GM23338 (cell line): ENCODE measurements around the gene SLC12A5. TPM values are rescaled to one million over a fixed set of nuclear protein-coding genes. Genes with fewer than 3 reads are reported as not detected.
A peak's percentile ranks its signal among the peaks of the same experiment; 100 is the strongest.
"Not testable (repeated sequence)": the region's sequence is repeated elsewhere in the genome, so short reads cannot be mapped to it uniquely, and the experiment has no call there.

Experiments used
- ATAC-seq: fragments of 200-7000 bp; cut with Tn5 transposase; 3 replicates; pipeline ENCODE4 v1.9.1; 2020
- DNase-seq: peaks from one replicate; pipeline ENCODE4 v3.0.0-alpha.2; 2015; ENCODE audit warnings: low spot score
- H2AFZ ChIP-seq: fragments of 200-600 bp; sonication (generic); 2 replicates; pipeline ENCODE4 v1.8.0; 2016; ENCODE audit warnings: antibody characterized with exemption, mild to moderate bottlenecking, moderate library complexity
- H3F3A ChIP-seq: fragments of 200-600 bp; sonication (generic); replicated peaks from 2 replicates; pipeline ENCODE4 v1.8.0; 2017; ENCODE audit warnings: antibody characterized with exemption, mixed run types, low read depth
- H3K27ac ChIP-seq: fragments of 200-600 bp; sonication (generic); 2 replicates; pipeline ENCODE4 v1.6.1; 2016; ENCODE audit warnings: low read depth
- H3K27me3 ChIP-seq: fragments of 200-600 bp; sonication (generic); 2 replicates; pipeline ENCODE4 v1.8.0; 2016; ENCODE audit warnings: mild to moderate bottlenecking, mixed run types, moderate library complexity; ENCODE audit not compliant: insufficient read depth
- H3K36me3 ChIP-seq: fragments of 200-600 bp; sonication (generic); 2 replicates; pipeline ENCODE4 v1.8.0; 2016; ENCODE audit warnings: mild to moderate bottlenecking; ENCODE audit not compliant: insufficient read depth
- H3K4me1 ChIP-seq: fragments of 200-600 bp; sonication (generic); 2 replicates; pipeline ENCODE4 v1.8.0; 2016; ENCODE audit warnings: mild to moderate bottlenecking, moderate library complexity; ENCODE audit not compliant: insufficient read depth
- H3K4me2 ChIP-seq: fragments of 200-600 bp; sonication (generic); 2 replicates; pipeline ENCODE4 v1.7.1; 2017; ENCODE audit warnings: mixed run types
- H3K4me3 ChIP-seq: fragments of 200-600 bp; sonication (generic); 2 replicates; pipeline ENCODE4 v1.6.1; 2016; ENCODE audit warnings: mixed run types
- H3K79me2 ChIP-seq: fragments of 200-600 bp; sonication (generic); replicated peaks from 2 replicates; pipeline ENCODE4 v1.8.0; 2017; ENCODE audit warnings: mild to moderate bottlenecking; ENCODE audit not compliant: insufficient read depth
- H3K9me2 ChIP-seq: fragments of 200-600 bp; sonication (generic); 2 replicates; pipeline ENCODE4 v1.8.0; 2017; ENCODE audit not compliant: insufficient read depth
- H4K20me1 ChIP-seq: fragments of 200-600 bp; sonication (generic); replicated peaks from 2 replicates; pipeline ENCODE4 v1.8.0; 2017; ENCODE audit warnings: mild to moderate bottlenecking; ENCODE audit not compliant: insufficient read depth
- H3K27ac Mint-ChIP-seq: 2 replicates; pipeline ENCODE4 v1.8.0; 2020; ENCODE audit warnings: inconsistent platforms, mild to moderate bottlenecking, moderate library complexity, mixed read lengths
- H3K27me3 Mint-ChIP-seq: 3 replicates; pipeline ENCODE4 v1.8.0; 2022; ENCODE audit warnings: low read depth, mild to moderate bottlenecking, moderate library complexity, mixed read lengths, inconsistent platforms; ENCODE audit not compliant: insufficient read depth, poor library complexity
- H3K36me3 Mint-ChIP-seq: 3 replicates; pipeline ENCODE4 v1.8.0; 2021; ENCODE audit warnings: low read depth, mild to moderate bottlenecking, inconsistent platforms, moderate library complexity, mixed read lengths
- H3K4me1 Mint-ChIP-seq: 3 replicates; pipeline ENCODE4 v1.8.0; 2020; ENCODE audit warnings: mild to moderate bottlenecking, inconsistent platforms, mixed read lengths
- H3K4me3 Mint-ChIP-seq: 3 replicates; pipeline ENCODE4 v1.8.0; 2021; ENCODE audit warnings: moderate library complexity, mild to moderate bottlenecking, inconsistent platforms, mixed read lengths
- H3K9me3 Mint-ChIP-seq: 3 replicates; pipeline ENCODE4 v1.8.0; 2020; ENCODE audit warnings: moderate library complexity, mild to moderate bottlenecking, inconsistent platforms, mixed read lengths
- CREB1 ChIP-seq: fragments of 250-450 bp; sonication (Bioruptor Pico); IDR thresholded peaks from 2 replicates; pipeline ENCODE4 v1.5.0; 2020; ENCODE audit warnings: low read depth, mild to moderate bottlenecking, moderate library complexity
- EZH2 ChIP-seq: fragments of 200-600 bp; sonication (generic); IDR thresholded peaks from one replicate; pipeline ENCODE4 v1.8.0; 2017; ENCODE audit warnings: antibody characterized with exemption, mild to moderate bottlenecking, low read depth; ENCODE audit not compliant: unreplicated experiment
- EZH2phosphoT487 ChIP-seq: fragments of 200-600 bp; sonication (generic); IDR thresholded peaks from one replicate; pipeline ENCODE4 v1.8.1; 2018; ENCODE audit warnings: antibody characterized with exemption; ENCODE audit not compliant: unreplicated experiment
- NANOG ChIP-seq: IDR thresholded peaks from 2 replicates; pipeline ENCODE4 v1.6.1; 2016; ENCODE audit warnings: antibody characterized with exemption, borderline replicate concordance
- ZNF114 ChIP-seq: fragments of 250-450 bp; sonication (Bioruptor Pico); IDR thresholded peaks from 2 replicates; pipeline ENCODE4 v1.5.0; 2020; ENCODE audit warnings: mild to moderate bottlenecking, moderate library complexity
- polyA plus RNA-seq: library from polyadenylated mRNA; unstranded; fragments of >200 nt; fragmentation: Nextera tagmentation; extraction: Ambion mirVana; gene quantifications from 2 replicates; pipeline ENCODE4 v1.2.1, GENCODE V29; 2016
- total RNA-seq: library from RNA; depleted of rRNA; stranded (reverse); fragments of >200 nt; shearing (Covaris generic); gene quantifications from 2 replicates; pipeline ENCODE4 v1.2.3, GENCODE V29; 2014
- TF ChIP-seq, protein P1 (sequence below), 2 experiments: fragments of 200-600 bp in 1 of 2; sonication (generic) in 1 of 2; conservative IDR thresholded peaks; 2 replicates each; pipeline versions ENCODE4 v1.5.1 to v1.6.1; 2016 to 2017; ENCODE audit warnings: antibody characterized with exemption in 2 of 2, low read depth in 2 of 2, mild to moderate bottlenecking in 2 of 2, moderate library complexity in 1 of 2

The SLC12A5 gene
- total and polyA plus RNA-seq, 2 experiments from 2014 or later, result 3.5 to 8.4 TPM

DNA sequence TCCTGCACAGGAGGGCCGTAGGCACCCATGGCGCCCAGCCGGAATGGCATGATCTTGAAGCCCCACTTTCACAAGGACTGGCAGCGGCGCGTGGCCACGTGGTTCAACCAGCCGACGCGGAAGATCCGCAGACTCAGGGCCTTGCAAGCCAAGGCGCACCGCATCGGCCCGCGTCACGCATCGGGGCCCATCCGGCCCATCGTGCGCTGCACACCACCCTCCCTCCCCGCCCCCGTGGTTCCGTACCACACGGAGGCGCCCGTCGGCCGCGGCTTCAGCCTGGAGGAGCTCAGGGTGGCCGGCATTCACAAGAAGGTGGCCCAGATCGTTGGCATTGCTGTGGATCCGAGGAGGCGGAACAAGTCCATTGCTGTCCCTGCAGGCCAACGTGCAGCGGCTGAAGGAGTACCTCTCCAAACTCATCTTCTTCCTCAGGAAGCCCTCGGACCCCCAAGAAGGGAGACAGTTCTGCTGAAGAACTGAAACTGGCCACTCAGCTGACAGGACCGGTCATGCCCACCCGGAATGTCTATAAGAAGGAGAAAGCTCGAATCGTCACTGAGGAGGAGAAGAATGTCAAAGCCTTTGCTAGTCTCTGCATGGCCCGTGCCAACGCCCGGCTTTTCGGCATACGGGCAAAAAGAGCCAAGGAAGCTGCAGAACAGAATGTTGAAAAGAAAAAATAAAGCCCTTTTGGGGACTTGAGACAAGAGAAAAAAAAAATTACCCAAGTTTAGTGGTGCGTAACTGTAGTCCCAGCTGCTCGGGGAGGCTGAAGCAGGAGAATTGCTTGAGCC lies 70.7 kb downstream of the SLC12A5 start:
- Mint-ChIP-seq H3K4me1 (peaks cover 3% of the 10 kb centered on the region; the same call in 2 of the 3 replicates), H3K36me3 (no peaks in the 10 kb centered on the region), H3K27me3 (peaks cover 14% of the 10 kb centered on the region), H3K4me3 (peak overlapping the region; percentile 38; the same call in 1 of the 3 replicates), H3K9me3 (peaks cover 5% of the 10 kb centered on the region), H3K27ac (peak overlapping the region; percentile 6; the same call in 1 of the 2 replicates)
- H3K4me2 ChIP-seq, result peak overlapping the region; percentile 69
- peaks cover 25% of the 10 kb centered on the region for H3K27me3 ChIP-seq
- H3F3A ChIP-seq, result 0 out of 2 replicates have a peak, but pooled peaks cover 6% of the 10 kb centered on the region
- no peaks in the 10 kb centered on the region for H4K20me1 ChIP-seq
- H3K4me1 ChIP-seq, result no peaks in the 10 kb centered on the region
- no peaks in the 10 kb centered on the region for H3K79me2 ChIP-seq
- DNase-seq (peak; percentile 76), ATAC-seq (peak; percentile 99)
- H3K4me3 ChIP-seq, result peak overlapping the region; percentile 43
- H3K27ac ChIP-seq, result no peak overlapping the region
- 0 out of 2 replicates have a peak, but pooled peaks cover under 1% of the 10 kb centered on the region for H3K9me2 ChIP-seq
- H2AFZ ChIP-seq, result peak overlapping the region; percentile 93
- no peaks in the 10 kb centered on the region for H3K36me3 ChIP-seq
- TF ChIP-seq ZNF114 (CRISPR knock-in tag), result no peak
- no peak for TF ChIP-seq EZH2phosphoT487
- peak; percentile 61; the same call in 1 of the 2 replicates for TF ChIP-seq CREB1
- TF ChIP-seq, protein P1, sequence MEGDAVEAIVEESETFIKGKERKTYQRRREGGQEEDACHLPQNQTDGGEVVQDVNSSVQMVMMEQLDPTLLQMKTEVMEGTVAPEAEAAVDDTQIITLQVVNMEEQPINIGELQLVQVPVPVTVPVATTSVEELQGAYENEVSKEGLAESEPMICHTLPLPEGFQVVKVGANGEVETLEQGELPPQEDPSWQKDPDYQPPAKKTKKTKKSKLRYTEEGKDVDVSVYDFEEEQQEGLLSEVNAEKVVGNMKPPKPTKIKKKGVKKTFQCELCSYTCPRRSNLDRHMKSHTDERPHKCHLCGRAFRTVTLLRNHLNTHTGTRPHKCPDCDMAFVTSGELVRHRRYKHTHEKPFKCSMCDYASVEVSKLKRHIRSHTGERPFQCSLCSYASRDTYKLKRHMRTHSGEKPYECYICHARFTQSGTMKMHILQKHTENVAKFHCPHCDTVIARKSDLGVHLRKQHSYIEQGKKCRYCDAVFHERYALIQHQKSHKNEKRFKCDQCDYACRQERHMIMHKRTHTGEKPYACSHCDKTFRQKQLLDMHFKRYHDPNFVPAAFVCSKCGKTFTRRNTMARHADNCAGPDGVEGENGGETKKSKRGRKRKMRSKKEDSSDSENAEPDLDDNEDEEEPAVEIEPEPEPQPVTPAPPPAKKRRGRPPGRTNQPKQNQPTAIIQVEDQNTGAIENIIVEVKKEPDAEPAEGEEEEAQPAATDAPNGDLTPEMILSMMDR (conservative IDR thresholded peaks at IDR 0.05; ENCODE audit: low read depth in 2 of 2), result peak; percentile 36 to 77

DNA sequence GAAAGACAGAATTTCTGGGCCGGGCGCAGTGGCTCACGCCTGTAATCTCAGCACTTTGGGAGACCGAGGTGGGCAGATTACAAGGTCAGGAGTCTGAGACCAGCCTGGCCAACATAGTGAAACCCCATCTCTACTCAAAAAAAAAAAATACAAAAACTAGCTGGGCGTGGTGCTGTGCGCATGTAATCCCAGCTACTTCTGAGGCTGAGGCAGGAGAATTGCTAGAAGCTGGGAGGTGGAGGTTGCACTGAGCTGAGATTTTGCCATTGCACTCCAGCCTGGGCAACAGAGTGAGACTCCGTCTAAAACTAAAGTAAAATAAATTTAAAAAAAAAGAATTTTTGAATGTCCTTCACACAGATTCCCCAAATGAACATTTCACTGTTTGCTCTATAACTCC lies 71.4 kb downstream of the SLC12A5 start:
- H3K9me2 ChIP-seq, H3K27ac ChIP-seq, H3K4me2 ChIP-seq, ATAC-seq, H3K4me1 ChIP-seq, H3F3A ChIP-seq, DNase-seq, H3K4me3 Mint-ChIP-seq, H3K27ac Mint-ChIP-seq, H3K4me1 Mint-ChIP-seq, H3K36me3 ChIP-seq, H3K4me3 ChIP-seq, H3K79me2 ChIP-seq, H3K36me3 Mint-ChIP-seq, H4K20me1 ChIP-seq, H3K9me3 Mint-ChIP-seq: not testable (repeated sequence)
- H3K27me3 Mint-ChIP-seq, result peaks cover 14% of the 10 kb centered on the region
- Histone ChIP-seq H2AFZ (peak overlapping the region; percentile 93), H3K27me3 (peaks cover 25% of the 10 kb centered on the region)

DNA sequence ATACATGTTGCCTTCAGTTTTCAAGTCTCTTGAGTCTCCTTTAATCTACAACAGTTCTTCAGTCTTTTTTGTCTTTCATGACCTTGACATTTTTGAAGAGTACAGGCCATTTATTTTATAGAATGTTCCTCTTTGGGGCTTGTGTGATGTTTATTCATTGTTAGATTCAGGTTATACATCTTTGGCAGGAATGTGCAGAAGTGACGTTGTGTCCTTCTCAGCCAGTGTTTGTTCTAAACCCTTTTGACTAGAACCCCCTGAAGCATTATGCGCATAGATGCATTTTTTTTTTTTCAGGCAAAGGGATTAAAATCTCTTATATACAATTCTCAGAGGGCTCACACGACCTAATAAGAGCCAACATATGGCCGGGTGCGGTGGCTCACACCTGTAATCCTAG lies 72.0 kb downstream of the SLC12A5 start:
- 0 out of 2 replicates have a peak, but pooled peaks cover 6% of the 10 kb centered on the region for H3F3A ChIP-seq
- no peaks in the 10 kb centered on the region for H3K79me2 ChIP-seq
- no peaks in the 10 kb centered on the region for H3K4me1 ChIP-seq
- Mint-ChIP-seq H3K27ac (no peak overlapping the region), H3K27me3 (peaks cover 14% of the 10 kb centered on the region), H3K9me3 (peaks cover 5% of the 10 kb centered on the region), H3K36me3 (no peaks in the 10 kb centered on the region), H3K4me1 (peaks cover 3% of the 10 kb centered on the region; the same call in 2 of the 3 replicates), H3K4me3 (no peak overlapping the region)
- no peak overlapping the region for H2AFZ ChIP-seq
- no peak overlapping the region for H3K27ac ChIP-seq
- no peaks in the 10 kb centered on the region for H4K20me1 ChIP-seq
- DNase-seq (no peak), ATAC-seq (no peak)
- H3K4me3 ChIP-seq, result no peak overlapping the region
- no peaks in the 10 kb centered on the region for H3K36me3 ChIP-seq
- no peak overlapping the region for H3K4me2 ChIP-seq
- H3K9me2 ChIP-seq, result 0 out of 2 replicates have a peak, but pooled peaks cover 4% of the 10 kb centered on the region
- peaks cover 25% of the 10 kb centered on the region for H3K27me3 ChIP-seq
- TF ChIP-seq NANOG (no peak), EZH2 (no peak), EZH2phosphoT487 (no peak)
- TF ChIP-seq, protein P1 (conservative IDR thresholded peaks at IDR 0.05; ENCODE audit: low read depth in 2 of 2), result no peak
